Measurements from ENCODE around the gene ARSA. TPM values are rescaled to one million over a fixed set of nuclear protein-coding genes. Genes with fewer than 3 reads are reported as not detected.
A peak's percentile ranks its signal among the peaks of the same experiment; 100 is the strongest.

ARSA gene
- polyA plus RNA-seq, 1 donor = 15.2 TPM

- no peak for DNase-seq
These were observed 22.8 kb downstream of the ARSA start for GRCh38 chr22:50605002-50605612.

- DNase-seq = no peak
These were observed 23.5 kb downstream of the ARSA start for GRCh38 chr22:50604256-50605001.

- no peak for DNase-seq
These were observed 24.3 kb downstream of the ARSA start for GRCh38 chr22:50603511-50604255.

- DNase-seq = no peak
These were observed 25.6 kb downstream of the ARSA start for GRCh38 chr22:50602338-50602700.

- no peak for DNase-seq
These were observed 26.1 kb downstream of the ARSA start for GRCh38 chr22:50601669-50602337.

GRCh38 chr22:50600967-50601668, 26.8 kb downstream of the ARSA start:
- DNase-seq = no peak

- DNase-seq = no peak
These were observed 27.4 kb downstream of the ARSA start, which contains the start of gene MAPK8IP2 for GRCh38 chr22:50600538-50600937. Gene MAPK8IP2 (plus strand): TSS chr22:50600793. CDS start chr22:50600819, 26 bp downstream.

- no peak for DNase-seq
These were observed 28.0 kb downstream of the ARSA start for GRCh38 chr22:50599816-50600455.

GRCh38 chr22:50597097-50597496, 30.9 kb downstream of the ARSA start:
- no peak for DNase-seq

- no peak for DNase-seq
These were observed 32.8 kb downstream of the ARSA start for GRCh38 chr22:50595189-50595588.

GRCh38 chr22:50587407-50587806, 40.5 kb downstream of the ARSA start:
- DNase-seq = no peak

- no peak for DNase-seq
These were observed 41.5 kb downstream of the ARSA start for GRCh38 chr22:50586416-50586815.

GRCh38 chr22:50585781-50586180, 42.2 kb downstream of the ARSA start:
- no peak for DNase-seq

- DNase-seq = no peak
These were observed 42.7 kb downstream of the ARSA start for GRCh38 chr22:50585238-50585637.

GRCh38 chr22:50584106-50585096, 43.6 kb downstream of the ARSA start:
- no peak for DNase-seq

GRCh38 chr22:50583294-50583861, 44.6 kb downstream of the ARSA start:
- no peak for DNase-seq

GRCh38 chr22:50582493-50583293, 45.3 kb downstream of the ARSA start, which contains the start of gene CHKB:
Gene CHKB (minus strand): TSS chr22:50582849. CDS start chr22:50582781, 68 bp downstream.
- DNase-seq = peak; percentile 97

- DNase-seq = no peak
These were observed 45.9 kb downstream of the ARSA start for GRCh38 chr22:50581950-50582492.
